ENCODE results near the gene TEX55. TPM values are rescaled to one million over a fixed set of nuclear protein-coding genes. Genes with fewer than 3 reads are reported as not detected.

Gene TEX55
- total and polyA plus RNA-seq, 2 experiments from 2014 or later = 0.17 TPM; not detected in 1

DNA sequence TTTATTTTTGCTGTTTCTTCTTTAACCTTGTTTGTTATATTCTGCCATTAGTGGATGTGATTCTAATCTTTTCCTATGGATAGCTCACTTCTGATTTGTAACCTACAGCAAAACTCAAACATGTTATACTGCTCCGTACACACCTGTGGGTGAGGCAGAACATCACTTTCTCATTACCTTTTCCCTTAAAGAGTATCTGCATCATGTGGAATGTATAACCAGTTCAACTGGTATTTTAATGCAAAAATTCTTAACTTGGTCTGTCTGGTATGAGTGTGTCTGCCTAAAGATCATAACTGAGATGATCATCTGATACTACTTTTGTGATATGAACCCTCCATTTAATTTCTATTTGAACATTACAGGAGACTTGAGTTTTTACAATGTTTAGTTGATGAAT lies 14.4 kb downstream of the TEX55 start:
- peaks cover 24% of the 10 kb centered on the region for H3K36me3 Mint-ChIP-seq (ENCODE audit: low read depth)
- H3K27ac ChIP-seq (ENCODE audit: low read depth) = no peak overlapping the region
- peaks cover 6% of the 10 kb centered on the region; the same call in 1 of the 2 replicates for H3K36me3 ChIP-seq (ENCODE audit: insufficient read depth)
- no peaks in the 10 kb centered on the region for H3K79me2 ChIP-seq (replicated peaks; ENCODE audit: insufficient read depth)
- no peaks in the 10 kb centered on the region for H3K4me1 ChIP-seq (ENCODE audit: insufficient read depth)
- no peaks in the 10 kb centered on the region for H3K27me3 Mint-ChIP-seq (ENCODE audit: insufficient read depth, low read depth, poor library complexity)
- no peaks in the 10 kb centered on the region for H4K20me1 ChIP-seq (replicated peaks; ENCODE audit: insufficient read depth)
- H3K4me1 Mint-ChIP-seq = no peaks in the 10 kb centered on the region
- no peak overlapping the region for H2AFZ ChIP-seq
- H3K4me3 ChIP-seq = no peak overlapping the region
- no peak overlapping the region for H3K4me3 Mint-ChIP-seq
- H3F3A ChIP-seq (replicated peaks; ENCODE audit: low read depth) = no peaks in the 10 kb centered on the region
- peaks cover 32% of the 10 kb centered on the region for H3K9me3 Mint-ChIP-seq
- H3K4me2 ChIP-seq = no peak overlapping the region
- DNase-seq (ENCODE audit: low spot score) = no peak
- TF ChIP-seq ZNF331 (CRISPR knock-in tag; IDR thresholded peaks at IDR 0.05; ENCODE audit: low read depth) = no peak
- no peak for TF ChIP-seq ETS1 (IDR thresholded peaks at IDR 0.05)
- no peak for TF ChIP-seq EZH2 (IDR thresholded peaks at IDR 0.05; ENCODE audit: low read depth, unreplicated experiment)
- no peak for TF ChIP-seq POLR2AphosphoS5 (IDR thresholded peaks at IDR 0.05; ENCODE audit: low read depth)
- TF ChIP-seq, protein P1, sequence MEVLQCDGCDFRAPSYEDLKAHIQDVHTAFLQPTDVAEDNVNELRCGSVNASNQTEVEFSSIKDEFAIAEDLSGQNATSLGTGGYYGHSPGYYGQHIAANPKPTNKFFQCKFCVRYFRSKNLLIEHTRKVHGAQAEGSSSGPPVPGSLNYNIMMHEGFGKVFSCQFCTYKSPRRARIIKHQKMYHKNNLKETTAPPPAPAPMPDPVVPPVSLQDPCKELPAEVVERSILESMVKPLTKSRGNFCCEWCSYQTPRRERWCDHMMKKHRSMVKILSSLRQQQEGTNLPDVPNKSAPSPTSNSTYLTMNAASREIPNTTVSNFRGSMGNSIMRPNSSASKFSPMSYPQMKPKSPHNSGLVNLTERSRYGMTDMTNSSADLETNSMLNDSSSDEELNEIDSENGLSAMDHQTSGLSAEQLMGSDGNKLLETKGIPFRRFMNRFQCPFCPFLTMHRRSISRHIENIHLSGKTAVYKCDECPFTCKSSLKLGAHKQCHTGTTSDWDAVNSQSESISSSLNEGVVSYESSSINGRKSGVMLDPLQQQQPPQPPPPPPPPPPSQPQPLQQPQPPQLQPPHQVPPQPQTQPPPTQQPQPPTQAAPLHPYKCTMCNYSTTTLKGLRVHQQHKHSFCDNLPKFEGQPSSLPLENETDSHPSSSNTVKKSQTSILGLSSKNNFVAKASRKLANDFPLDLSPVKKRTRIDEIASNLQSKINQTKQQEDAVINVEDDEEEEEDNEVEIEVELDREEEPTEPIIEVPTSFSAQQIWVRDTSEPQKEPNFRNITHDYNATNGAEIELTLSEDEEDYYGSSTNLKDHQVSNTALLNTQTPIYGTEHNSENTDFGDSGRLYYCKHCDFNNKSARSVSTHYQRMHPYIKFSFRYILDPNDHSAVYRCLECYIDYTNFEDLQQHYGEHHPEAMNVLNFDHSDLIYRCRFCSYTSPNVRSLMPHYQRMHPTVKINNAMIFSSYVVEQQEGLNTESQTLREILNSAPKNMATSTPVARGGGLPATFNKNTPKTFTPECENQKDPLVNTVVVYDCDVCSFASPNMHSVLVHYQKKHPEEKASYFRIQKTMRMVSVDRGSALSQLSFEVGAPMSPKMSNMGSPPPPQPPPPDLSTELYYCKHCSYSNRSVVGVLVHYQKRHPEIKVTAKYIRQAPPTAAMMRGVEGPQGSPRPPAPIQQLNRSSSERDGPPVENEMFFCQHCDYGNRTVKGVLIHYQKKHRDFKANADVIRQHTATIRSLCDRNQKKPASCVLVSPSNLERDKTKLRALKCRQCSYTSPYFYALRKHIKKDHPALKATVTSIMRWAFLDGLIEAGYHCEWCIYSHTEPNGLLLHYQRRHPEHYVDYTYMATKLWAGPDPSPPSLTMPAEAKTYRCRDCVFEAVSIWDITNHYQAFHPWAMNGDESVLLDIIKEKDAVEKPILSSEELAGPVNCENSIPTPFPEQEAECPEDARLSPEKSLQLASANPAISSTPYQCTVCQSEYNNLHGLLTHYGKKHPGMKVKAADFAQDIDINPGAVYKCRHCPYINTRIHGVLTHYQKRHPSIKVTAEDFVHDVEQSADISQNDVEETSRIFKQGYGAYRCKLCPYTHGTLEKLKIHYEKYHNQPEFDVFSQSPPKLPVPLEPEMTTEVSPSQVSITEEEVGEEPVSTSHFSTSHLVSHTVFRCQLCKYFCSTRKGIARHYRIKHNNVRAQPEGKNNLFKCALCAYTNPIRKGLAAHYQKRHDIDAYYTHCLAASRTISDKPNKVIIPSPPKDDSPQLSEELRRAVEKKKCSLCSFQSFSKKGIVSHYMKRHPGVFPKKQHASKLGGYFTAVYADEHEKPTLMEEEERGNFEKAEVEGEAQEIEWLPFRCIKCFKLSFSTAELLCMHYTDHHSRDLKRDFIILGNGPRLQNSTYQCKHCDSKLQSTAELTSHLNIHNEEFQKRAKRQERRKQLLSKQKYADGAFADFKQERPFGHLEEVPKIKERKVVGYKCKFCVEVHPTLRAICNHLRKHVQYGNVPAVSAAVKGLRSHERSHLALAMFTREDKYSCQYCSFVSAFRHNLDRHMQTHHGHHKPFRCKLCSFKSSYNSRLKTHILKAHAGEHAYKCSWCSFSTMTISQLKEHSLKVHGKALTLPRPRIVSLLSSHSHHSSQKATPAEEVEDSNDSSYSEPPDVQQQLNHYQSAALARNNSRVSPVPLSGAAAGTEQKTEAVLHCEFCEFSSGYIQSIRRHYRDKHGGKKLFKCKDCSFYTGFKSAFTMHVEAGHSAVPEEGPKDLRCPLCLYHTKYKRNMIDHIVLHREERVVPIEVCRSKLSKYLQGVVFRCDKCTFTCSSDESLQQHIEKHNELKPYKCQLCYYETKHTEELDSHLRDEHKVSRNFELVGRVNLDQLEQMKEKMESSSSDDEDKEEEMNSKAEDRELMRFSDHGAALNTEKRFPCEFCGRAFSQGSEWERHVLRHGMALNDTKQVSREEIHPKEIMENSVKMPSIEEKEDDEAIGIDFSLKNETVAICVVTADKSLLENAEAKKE (CRISPR knock-in tag; IDR thresholded peaks at IDR 0.05) = no peak
- TF ChIP-seq CREB1 (CRISPR knock-in tag; IDR thresholded peaks at IDR 0.05; ENCODE audit: low read depth) = no peak
- no peak for TF ChIP-seq STAT1 (IDR thresholded peaks at IDR 0.05; ENCODE audit: unreplicated experiment)
- no peak for TF ChIP-seq REST (IDR thresholded peaks at IDR 0.05; ENCODE audit: unreplicated experiment)
- no peak for TF ChIP-seq JUNB (IDR thresholded peaks at IDR 0.05; ENCODE audit: unreplicated experiment)
- no peak for TF ChIP-seq ZNF114 (CRISPR knock-in tag; IDR thresholded peaks at IDR 0.05)
- TF ChIP-seq, protein P2, sequence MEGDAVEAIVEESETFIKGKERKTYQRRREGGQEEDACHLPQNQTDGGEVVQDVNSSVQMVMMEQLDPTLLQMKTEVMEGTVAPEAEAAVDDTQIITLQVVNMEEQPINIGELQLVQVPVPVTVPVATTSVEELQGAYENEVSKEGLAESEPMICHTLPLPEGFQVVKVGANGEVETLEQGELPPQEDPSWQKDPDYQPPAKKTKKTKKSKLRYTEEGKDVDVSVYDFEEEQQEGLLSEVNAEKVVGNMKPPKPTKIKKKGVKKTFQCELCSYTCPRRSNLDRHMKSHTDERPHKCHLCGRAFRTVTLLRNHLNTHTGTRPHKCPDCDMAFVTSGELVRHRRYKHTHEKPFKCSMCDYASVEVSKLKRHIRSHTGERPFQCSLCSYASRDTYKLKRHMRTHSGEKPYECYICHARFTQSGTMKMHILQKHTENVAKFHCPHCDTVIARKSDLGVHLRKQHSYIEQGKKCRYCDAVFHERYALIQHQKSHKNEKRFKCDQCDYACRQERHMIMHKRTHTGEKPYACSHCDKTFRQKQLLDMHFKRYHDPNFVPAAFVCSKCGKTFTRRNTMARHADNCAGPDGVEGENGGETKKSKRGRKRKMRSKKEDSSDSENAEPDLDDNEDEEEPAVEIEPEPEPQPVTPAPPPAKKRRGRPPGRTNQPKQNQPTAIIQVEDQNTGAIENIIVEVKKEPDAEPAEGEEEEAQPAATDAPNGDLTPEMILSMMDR (conservative IDR thresholded peaks at IDR 0.05; ENCODE audit: low read depth in 2 of 2) = no peak
- no peak for TF ChIP-seq EZH2phosphoT487 (IDR thresholded peaks at IDR 0.05; ENCODE audit: unreplicated experiment)
- TF ChIP-seq NANOG (IDR thresholded peaks at IDR 0.05; ENCODE audit: borderline replicate concordance) = no peak
- ATAC-seq = no peak
- no peaks in the 10 kb centered on the region; the same call in 1 of the 2 replicates for H3K9me2 ChIP-seq (ENCODE audit: insufficient read depth)
- H3K27ac Mint-ChIP-seq = no peak overlapping the region
- no peaks in the 10 kb centered on the region for H3K27me3 ChIP-seq (ENCODE audit: insufficient read depth)

All from GM23338 (cell line).